Measurements from ENCODE around the gene KCNK5. TPM values are rescaled to one million over a fixed set of nuclear protein-coding genes. Genes with fewer than 3 reads are reported as not detected.

Gene KCNK5
- total and polyA plus RNA-seq, 2 of the 8 experiments (the other 6 are each of a cell fraction or from before 2014, with no cell fraction given), result 20.9 to 44.3 TPM

DNA sequence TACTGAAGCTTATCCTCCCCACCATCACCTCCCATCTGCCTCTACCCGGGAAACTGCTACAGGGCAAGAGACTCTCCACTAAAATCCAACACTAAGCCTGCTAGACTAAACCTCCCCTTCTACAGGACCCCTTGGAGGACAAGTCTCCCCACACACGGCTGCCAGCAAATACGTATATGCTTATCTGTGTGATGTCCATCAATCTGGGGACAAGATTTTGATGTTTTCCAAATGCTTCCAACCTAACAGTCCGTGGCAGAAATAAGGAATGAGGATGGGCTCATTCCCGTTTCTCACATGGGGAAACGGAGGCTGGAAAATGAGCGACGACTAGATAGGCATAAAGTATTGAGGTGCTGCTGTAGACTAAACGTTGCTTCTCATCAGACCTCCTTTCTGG is 1.8 kb downstream of the KCNK5 start (continued):
- TF ChIP-seq SP1 (IDR thresholded peaks at IDR 0.05; ENCODE audit: low read depth, low read length), result no peak
